Globus pallidus (tissue), 1 donor: ENCODE measurements around the gene PF4V1.
"Not testable (repeated sequence)": the region's sequence is repeated elsewhere in the genome, so short reads cannot be mapped to it uniquely, and the experiment has no call there.

Source experiments
- DNase-seq: peaks from one replicate; pipeline ENCODE4 v3.0.0-alpha.2; 2015; ENCODE audit warnings: low spot score

The PF4V1 gene

DNA sequence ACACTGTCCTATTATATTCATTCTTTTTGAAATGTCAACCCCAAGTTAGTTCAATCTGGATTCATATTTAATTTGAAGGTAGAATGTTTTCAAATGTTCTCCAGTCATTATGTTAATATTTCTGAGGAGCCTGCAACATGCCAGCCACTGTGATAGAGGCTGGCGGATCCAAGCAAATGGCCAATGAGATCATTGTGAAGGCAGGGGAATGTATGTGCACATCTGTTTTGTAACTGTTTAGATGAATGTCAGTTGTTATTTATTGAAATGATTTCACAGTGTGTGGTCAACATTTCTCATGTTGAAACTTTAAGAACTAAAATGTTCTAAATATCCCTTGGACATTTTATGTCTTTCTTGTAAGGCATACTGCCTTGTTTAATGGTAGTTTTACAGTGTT, 17.7 kb downstream of the PF4V1 start:
- DNase-seq = no peak

DNA sequence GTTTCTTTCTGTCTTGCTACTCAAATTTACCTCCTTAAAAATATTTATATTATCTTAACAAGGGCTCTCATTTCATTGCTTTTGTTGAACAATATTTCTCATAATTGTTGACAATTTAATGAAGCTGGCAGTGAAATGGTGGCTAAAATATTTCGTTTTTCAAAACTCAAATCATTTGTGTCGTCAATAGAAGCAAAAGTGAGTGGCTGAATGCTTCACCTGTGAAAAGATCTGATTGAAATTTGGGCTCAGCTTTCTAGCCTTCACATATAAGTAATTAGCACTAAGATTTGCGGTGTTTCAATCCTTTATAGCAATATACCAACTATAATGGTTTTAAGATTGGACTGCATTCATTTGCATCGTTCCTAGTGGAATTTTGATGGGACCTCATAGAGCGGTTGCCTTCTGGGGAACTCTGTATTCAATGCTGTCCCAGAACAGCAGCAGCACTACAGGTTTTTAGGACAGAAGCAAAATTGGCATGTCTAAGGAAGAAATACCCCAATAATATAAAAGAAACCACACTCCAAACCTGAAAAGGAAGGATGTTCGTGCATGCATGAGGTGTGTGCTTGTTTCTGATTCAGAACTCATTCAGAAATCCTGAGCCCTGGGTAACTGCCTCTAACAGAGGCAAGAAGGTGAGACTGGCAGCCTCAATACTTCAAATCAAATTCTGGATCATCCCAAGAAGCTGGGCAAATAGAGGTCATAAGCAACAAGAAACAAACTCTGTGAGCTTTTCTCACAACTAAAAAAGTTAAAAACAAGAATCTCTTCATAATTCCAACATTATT, 18.6 kb downstream of the PF4V1 start:
- DNase-seq = no peak

DNA sequence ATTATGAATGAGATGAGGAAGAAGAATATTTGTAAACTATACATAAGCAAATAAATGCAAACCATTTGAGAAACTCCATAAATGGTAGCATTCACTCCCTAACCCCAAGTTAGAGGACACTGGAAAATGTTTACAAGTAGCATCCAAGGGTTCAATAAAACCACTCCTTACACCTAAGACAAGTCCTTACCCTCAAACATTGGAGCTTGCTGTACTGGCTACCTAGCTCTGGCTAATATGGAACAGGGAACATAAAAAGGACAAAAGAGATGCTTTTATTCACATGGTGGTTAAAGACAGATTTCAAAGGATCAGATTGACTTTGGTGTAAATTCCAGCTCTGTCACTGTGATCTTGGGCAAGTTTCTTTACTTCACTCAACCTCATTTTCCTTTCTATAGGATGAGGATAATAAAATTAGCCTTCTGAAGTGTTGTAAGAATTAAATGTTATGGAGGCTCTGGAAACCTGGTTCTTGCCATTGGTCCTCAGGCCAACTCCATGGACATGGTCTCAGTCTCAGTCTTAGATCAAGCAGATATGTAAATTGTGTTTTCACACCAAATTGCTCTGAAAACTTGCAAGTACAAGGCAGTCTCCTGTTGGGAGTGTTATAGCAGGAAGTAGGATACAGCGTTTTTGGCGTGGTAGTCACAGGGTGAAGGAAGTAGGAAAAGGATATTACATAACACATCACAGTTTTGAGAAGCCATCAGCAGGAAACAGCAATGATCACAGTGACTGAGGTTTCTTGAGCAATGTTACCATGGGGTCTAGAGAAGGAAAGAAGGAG, 19.4 kb downstream of the PF4V1 start:
- no peak for DNase-seq

DNA sequence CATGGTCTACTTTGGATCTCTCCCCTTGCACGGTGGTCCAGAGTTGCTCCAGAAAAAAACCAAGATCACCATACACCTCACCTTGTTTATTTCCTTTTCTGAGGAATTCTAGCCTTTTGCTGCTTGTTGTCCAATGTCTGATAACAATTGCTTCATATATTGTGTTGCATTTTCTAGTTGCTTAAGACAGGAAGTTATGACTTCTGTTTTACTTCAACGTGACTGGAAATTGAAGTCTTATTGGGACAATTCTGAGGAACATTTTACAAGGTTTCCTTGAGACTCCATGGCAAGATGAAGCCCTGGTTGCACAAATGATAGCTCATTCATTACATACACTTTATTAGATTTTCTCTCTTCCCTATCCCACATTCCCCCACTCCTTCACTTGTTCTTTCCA, 21.3 kb downstream of the PF4V1 start:
- DNase-seq = no peak

DNA sequence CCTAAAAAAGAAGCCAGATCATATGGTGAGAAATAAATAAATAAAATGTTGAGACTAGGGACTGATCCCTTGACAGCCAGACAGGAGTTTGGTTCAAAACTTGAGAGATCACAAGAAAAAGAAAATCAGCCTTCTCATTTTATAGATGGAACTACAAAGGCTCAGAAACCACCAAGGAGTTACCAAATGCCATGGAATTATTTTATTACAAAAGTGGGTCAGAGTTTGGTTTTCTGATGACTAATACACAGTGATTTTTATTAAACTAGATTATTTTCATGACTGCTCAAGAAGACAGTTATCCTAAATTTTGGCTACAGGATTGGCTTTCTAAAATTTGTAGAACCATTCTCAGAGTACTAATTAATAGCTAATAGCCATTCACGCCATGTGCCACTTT, 22.3 kb downstream of the PF4V1 start:
- DNase-seq = no peak

DNA sequence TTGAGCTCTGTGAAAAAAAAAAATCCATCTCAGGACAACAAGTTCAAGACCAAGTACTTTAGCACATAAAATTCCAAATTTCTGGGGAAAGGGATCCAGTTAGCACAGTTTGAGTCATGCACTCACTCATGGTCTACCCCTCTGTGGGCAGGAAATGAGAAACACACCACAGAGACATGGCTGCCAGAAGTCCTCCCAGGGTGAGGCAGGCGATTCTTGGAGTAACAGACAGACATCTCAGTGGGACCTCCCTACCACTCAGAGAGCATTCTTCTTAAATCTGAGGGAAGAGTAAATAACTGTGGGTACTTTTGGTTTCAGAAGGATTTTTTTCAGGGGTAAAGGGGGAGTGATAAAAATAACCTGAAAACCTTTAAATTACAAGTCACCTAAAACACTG, 30.2 kb downstream of the PF4V1 start:
- DNase-seq = no peak

DNA sequence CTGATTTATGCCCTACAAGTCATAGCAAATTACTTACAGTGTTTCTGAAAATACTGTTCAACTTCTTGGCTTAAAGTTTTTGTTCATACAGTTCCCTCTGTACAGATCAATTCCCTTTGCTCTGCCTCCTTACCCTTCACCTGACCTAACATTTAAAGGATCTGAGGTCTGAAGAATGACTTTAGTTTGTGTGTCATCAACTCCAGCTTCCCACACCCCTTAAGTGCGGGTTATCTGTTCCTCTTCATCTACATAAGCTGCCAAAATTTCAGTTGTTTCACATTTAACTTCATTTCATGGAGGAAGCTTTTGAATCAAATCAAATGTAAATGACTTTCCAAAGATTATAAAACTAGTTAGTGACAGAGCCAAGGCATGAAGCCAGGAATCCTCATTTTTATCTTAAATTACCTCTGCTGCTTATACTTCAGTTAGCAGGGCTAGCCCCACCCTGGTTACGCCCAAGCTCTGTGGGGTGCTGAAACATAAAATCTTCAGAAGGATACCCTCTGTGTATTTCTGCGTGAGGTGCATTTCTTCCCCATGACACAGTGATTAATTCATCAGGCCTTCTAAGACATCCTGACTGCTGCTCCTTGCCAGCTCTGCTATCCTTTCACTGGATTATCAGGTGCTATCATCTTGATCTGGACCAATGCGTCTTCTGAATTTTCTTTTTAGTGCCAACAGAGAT, 32.6 kb downstream of the PF4V1 start:
- DNase-seq = no peak

- DNase-seq = no peak
Measured at GRCh38 chr4:73891326-73891725, 38.2 kb downstream of the PF4V1 start.

DNA sequence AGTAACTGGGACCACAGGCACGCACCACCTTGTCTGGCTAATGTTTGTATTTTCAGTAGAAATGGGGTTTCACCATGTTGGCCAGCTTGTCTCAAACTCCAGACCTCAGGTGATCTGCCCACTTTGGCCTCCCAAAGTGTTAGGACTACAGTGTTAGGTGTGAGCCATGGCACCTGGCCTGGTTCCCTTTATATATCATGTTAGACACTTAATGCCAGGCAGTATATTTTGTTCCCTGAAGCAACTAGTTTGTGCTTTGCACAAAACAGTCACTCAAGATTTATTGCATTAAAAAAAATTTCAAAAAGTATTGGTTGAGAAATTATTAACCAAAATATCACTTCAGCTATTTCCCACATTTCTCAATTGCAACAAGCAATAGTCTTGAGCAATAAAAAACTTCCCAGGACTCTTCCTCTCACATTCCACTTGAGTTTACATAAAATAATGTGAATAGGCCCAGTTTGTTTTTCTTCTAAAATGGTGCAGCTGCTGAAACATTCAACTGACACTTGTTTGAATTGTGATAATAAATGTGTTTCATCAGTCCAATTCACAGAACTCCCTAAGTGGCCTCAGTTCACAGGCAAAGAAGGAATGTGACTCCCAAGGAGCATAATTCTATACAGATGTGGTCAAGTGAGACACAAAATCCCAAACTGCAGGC, 38.8 kb downstream of the PF4V1 start:
- no peak for DNase-seq

DNA sequence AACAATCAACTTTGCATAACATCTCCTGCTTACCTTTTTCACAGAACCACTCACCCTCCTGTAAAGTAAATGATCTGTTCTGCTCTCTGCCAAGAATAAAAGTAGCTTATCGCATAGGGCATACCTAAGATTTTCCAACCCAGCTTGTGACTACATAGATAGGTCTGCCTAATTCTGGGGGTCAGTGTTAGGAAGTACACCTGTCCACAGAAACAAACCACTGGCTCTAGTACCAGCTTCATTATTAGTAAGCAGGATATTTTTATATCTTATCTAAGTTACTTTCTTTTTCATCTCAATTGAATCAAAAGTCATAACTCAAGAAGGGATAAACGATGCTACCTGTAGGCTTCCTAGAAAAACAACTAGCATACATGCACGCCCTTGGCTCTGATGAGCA, 39.9 kb downstream of the PF4V1 start:
- DNase-seq = no peak

- DNase-seq = no peak
Measured at GRCh38 chr4:73894001-73894400, 40.9 kb downstream of the PF4V1 start.

DNA sequence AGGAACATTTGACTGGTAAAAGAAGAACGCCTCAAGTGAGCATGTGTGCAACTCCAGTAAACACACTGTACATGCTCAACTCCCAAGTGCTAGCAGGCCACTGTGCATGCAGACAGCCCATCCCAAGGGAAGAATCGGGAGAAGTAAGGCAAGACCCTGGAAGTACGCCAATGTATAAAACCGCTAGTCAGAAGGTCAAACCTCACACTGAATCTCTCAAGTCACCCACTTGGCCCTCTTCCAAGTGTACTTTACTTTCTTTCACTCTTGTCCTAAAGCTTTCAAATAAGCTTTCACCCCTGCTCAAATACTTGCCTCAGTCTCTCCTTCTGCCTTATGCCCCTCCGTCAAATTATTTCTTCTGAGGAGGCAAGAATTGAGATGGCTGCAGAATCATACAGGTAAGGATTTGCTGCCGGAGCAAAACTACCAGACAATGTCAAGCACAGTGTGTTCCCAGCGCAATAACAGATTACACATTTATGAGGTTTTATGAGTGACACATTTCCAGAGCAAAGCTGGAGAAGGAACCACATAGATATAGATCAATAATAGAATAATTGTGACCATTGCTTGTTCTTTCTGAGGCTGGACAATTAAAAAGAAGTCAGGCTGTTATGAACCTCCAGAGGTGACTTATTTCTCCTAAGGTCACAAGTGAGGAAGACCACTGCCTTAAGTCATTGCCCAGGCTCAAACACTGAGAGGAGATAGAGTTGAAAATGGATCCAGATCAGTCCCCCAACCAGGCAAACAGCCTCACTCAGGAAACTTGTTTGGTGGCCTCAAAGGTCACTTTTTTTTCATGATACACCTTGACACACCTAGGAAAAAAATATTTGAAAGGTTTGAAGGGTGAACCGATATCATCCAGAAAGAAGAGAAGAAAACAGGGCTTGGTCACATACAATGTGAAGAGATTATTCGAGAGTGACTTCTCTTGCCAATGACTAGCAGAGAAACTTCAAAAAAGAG, 42.4 kb downstream of the PF4V1 start:
- no peak for DNase-seq

- no peak for DNase-seq
Measured at GRCh38 chr4:73896416-73896815, 43.3 kb downstream of the PF4V1 start.

- no peak for DNase-seq
Measured at GRCh38 chr4:73897380-73898136, 44.5 kb downstream of the PF4V1 start.

DNA sequence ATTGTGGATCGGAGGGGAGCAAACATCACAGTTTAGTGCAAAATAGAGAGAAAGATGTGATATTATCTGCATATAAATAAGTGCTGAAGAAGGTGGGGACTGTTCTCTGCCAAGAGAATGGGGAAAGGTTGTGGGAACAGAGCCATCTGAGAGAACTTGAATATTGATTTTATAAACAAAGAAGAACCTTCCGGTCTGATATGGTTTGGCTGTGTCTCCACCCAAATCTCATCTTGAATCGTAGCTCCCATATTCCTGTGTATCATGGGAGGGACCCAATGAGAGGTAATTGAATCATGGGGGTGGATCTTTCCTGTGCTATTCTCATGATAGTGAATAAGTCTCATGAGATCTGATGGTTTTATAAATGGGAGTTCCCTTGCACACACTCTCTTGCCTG, 46.2 kb downstream of the PF4V1 start:
- DNase-seq = not testable (repeated sequence)

- no peak for DNase-seq
Measured at GRCh38 chr4:73901031-73901430, 47.9 kb downstream of the PF4V1 start.

DNA sequence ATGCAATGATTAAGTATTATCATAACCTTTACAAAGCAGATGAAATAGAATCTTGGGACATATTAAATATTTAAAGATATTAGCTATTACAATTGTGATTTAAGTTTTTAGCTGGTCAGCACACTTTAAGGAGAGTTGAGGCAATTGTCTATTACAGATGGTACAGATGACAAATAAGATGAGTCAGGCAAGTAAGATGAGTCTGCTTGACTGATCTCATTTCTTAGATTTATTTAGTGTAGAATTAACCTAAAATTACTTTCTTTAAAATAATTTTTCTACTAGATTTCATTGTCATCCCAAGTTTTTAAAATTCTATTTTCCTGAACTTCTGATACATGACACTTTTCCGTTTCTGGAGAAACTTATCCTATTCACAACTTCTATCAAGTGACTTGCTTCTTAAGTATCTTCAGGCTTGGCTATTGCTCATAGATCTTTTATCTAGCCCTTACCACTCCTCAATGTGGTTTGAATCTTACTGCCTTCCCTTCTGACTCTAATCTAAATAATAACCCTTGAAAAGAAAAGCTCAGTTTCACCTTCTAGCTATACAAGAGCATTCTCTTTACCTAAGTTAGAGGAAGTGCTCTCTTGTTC, 49.0 kb downstream of the PF4V1 start:
- DNase-seq = no peak

DNA sequence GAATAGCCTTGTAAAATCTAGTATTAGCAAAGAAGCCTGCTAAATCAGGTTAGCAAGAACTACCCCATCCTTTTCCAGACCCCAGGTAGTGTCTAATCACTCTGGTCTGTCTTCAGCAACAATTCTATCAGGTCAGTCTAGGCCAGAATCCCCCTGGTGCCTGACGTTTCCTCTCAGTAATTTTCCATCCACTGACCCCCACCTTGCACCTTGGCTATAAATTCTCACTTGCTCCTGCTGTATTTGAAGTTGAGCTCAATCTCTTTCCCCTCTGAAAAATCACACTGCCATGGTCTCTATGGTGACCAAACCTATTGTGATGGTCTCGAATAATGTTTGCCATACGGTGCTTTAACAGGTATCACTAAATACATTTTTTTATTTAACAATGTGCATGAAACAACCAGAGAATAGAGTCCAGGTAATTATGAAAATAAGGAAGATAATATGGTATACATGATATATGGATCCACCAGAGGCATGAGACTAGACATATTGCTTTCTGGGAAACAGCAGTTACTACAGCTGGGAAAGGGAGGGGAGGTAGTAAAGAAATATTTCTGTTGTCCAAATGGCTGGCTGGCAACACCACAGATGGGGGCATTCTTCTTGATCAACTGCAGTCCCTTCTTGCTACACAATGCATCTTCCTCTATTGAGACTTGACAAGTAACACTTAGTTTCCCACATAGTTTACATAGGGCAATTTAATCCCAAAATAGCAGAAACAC, 49.9 kb downstream of the PF4V1 start:
- DNase-seq = no peak
